Naive thymus-derived CD4-positive, alpha-beta T cell (primary cell): ENCODE data around the gene BCOR. TPM values are rescaled to one million over a fixed set of nuclear protein-coding genes. Genes with fewer than 3 reads are reported as not detected.

Experiments
- ATAC-seq: fragments of 150-1000 bp; cut with Tn5 transposase; 2 replicates; pipeline ENCODE4 v1.10.0; 2021; ENCODE audit warnings: mild to moderate bottlenecking, moderate library complexity
- CTCF ChIA-PET: fragments of 350-600 bp; sonication (Branson Sonifier 250); formaldehyde crosslinking; loops from one replicate; lab custom pipeline; 2021; ENCODE audit warnings: antibody characterized with exemption; lab: Charles Lee
- POLR2A ChIA-PET: fragments of 350-600 bp; sonication (Branson Sonifier 250); formaldehyde crosslinking; loops from one replicate; lab custom pipeline; 2021; ENCODE audit warnings: antibody characterized with exemption, inconsistent platforms; lab: Charles Lee
- DNase-seq, 9 donors: peaks; one replicate each; pipeline versions ENCODE4 v3.0.0 to v3.0.0-alpha.2; 2020 to 2022; ENCODE audit warnings: mixed read lengths in 1 of 9
- H3K27ac ChIP-seq: one replicate; pipeline ENCODE4 v1.7.0; 2013; ENCODE audit warnings: mild to moderate bottlenecking, low read depth, low read length, moderate library complexity
- H3K27me3 ChIP-seq, 2 donors: one replicate each; pipeline ENCODE4 v1.7.0; 2013; ENCODE audit warnings: low read length in 2 of 2, mild to moderate bottlenecking in 2 of 2, moderate library complexity in 2 of 2; ENCODE audit not compliant: control insufficient read depth in 2 of 2, insufficient read depth in 2 of 2
- H3K36me3 ChIP-seq, 3 experiments: 1 replicate in 2 of 3; 2 replicates in 1 of 3; pipeline ENCODE4 v1.7.0; 2013; ENCODE audit warnings: low read length in 3 of 3, mild to moderate bottlenecking in 3 of 3, moderate library complexity in 1 of 3; ENCODE audit not compliant: insufficient read depth in 3 of 3, control insufficient read depth in 2 of 3
- H3K4me1 ChIP-seq, 2 donors: one replicate each; pipeline ENCODE4 v1.7.0; 2013; ENCODE audit warnings: low read length in 2 of 2, mild to moderate bottlenecking in 2 of 2, moderate library complexity in 1 of 2; ENCODE audit not compliant: control insufficient read depth in 2 of 2, insufficient read depth in 2 of 2
- H3K4me3 ChIP-seq: 2 replicates; pipeline ENCODE4 v1.7.0; 2013; ENCODE audit warnings: mild to moderate bottlenecking, low read length
- H3K9me3 ChIP-seq, 3 experiments: 1 replicate in 2 of 3; 2 replicates in 1 of 3; pipeline ENCODE4 v1.7.0; 2013; ENCODE audit warnings: low read length in 3 of 3; ENCODE audit not compliant: control insufficient read depth in 2 of 3
- H3K27ac Mint-ChIP-seq, 9 donors: one replicate each; pipeline ENCODE4 v1.8.0; 2020 to 2022; ENCODE audit warnings: mixed read lengths in 9 of 9, mild to moderate bottlenecking in 8 of 9, moderate library complexity in 5 of 9, inconsistent platforms in 2 of 9
- H3K27me3 Mint-ChIP-seq, 5 donors: one replicate each; pipeline ENCODE4 v1.8.0; 2021 to 2022; ENCODE audit warnings: mixed read lengths in 5 of 5, mild to moderate bottlenecking in 1 of 5
- H3K36me3 Mint-ChIP-seq, 5 donors: one replicate each; pipeline ENCODE4 v1.8.0; 2020 to 2022; ENCODE audit warnings: mixed read lengths in 5 of 5, mild to moderate bottlenecking in 3 of 5, inconsistent platforms in 1 of 5
- H3K4me1 Mint-ChIP-seq, 7 donors: one replicate each; pipeline ENCODE4 v1.8.0; 2020 to 2022; ENCODE audit warnings: mixed read lengths in 7 of 7, mild to moderate bottlenecking in 3 of 7, inconsistent platforms in 1 of 7
- H3K4me3 Mint-ChIP-seq, 10 donors: one replicate each; pipeline ENCODE4 v1.8.0; 2020 to 2022; ENCODE audit warnings: mild to moderate bottlenecking in 10 of 10, mixed read lengths in 10 of 10, moderate library complexity in 6 of 10, inconsistent platforms in 2 of 10
- H3K9me3 Mint-ChIP-seq, 11 donors: one replicate each; pipeline ENCODE4 v1.8.0; 2020 to 2022; ENCODE audit warnings: mixed read lengths in 11 of 11, mild to moderate bottlenecking in 4 of 11, inconsistent platforms in 1 of 11, moderate library complexity in 1 of 11
- intact Hi-C, 2 donors: fragments of 100-400 bp; cut with micrococcal nuclease; formaldehyde crosslinking; loops; one replicate each; pipeline ENCODE4 v1.15.1; 2023
- polyA plus RNA-seq, 2 donors: library from polyadenylated mRNA; unstranded; fragments of 300-500 nt; fragmentation: Illumina TruSeq; gene quantifications; one replicate each; pipeline ENCODE4 v1.2.3, GENCODE V29; 2021
- total RNA-seq, 6 experiments: library from RNA in 5 of 6; stranded (reverse) in 5 of 6; gene quantifications; 1 replicate in 5 of 6; 2 replicates in 1 of 6; pipeline ENCODE4 v1.2.3 and lab custom pipeline; 2021 to 2026

The BCOR gene
- total and polyA plus RNA-seq, 7 experiments from 2014 or later: 3.8 to 55.2 (median 24.3) TPM

GRCh38 chrX:40050532-40050931 is 47.2 kb downstream of the BCOR start:
- ATAC-seq (no peak), DNase-seq (no peak)
- POLR2A ChIA-PET: no interaction called here
- Histone ChIP-seq H3K4me3 (no peak overlapping the region), H3K36me3 (peaks cover 20 to 68% (median 34%) of the 10 kb centered on the region in 3 experiments), H3K27me3 (no peaks in the 10 kb centered on the region), H3K27ac (no peak overlapping the region), H3K9me3 (peaks cover 0 to 18% (median 7%) of the 10 kb centered on the region in 3 experiments), H3K4me1 (no peaks in the 10 kb centered on the region)
- Mint-ChIP-seq H3K9me3 (peaks cover 0 to 62% (median 27%) of the 10 kb centered on the region in 11 donors), H3K36me3 (peaks cover 10 to 70% (median 64%) of the 10 kb centered on the region in 5 donors), H3K27ac (no peak overlapping the region), H3K4me1 (peaks cover 0 to 7% (median 0%) of the 10 kb centered on the region in 7 donors), H3K4me3 (no peak overlapping the region), H3K27me3 (no peaks in the 10 kb centered on the region)
- intact Hi-C loops: no loop called here
- CTCF ChIA-PET: no interaction called here

GRCh38 chrX:40049084-40049641 is 48.6 kb downstream of the BCOR start:
- H3K27me3 Mint-ChIP-seq: no peaks in the 10 kb centered on the region
- ATAC-seq: no peak
- POLR2A ChIA-PET: interaction anchor here (0.7 to 1.0 kb wide), 2 partner anchors 38 to 139 kb away, joined by 3 read pairs; no protein-coding TSS in a partner anchor

GRCh38 chrX:40047485-40047884 is 50.3 kb downstream of the BCOR start:
- no peak overlapping the region for H3K4me3 ChIP-seq
- POLR2A ChIA-PET: no interaction called here
- Mint-ChIP-seq H3K4me3 (no peak overlapping the region), H3K27ac (no peak overlapping the region), H3K27me3 (no peaks in the 10 kb centered on the region), H3K36me3 (peaks cover 7 to 49% (median 42%) of the 10 kb centered on the region in 5 donors), H3K4me1 (peaks cover 0 to under 1% (median 0%) of the 10 kb centered on the region in 7 donors), H3K9me3 (peaks cover 0 to 60% (median 21%) of the 10 kb centered on the region in 11 donors)
- H3K36me3 ChIP-seq: peaks cover 5 to 39% (median 18%) of the 10 kb centered on the region in 3 experiments
- CTCF ChIA-PET: no interaction called here
- no peak overlapping the region for H3K27ac ChIP-seq
- no peak for DNase-seq
- no peaks in the 10 kb centered on the region for H3K27me3 ChIP-seq
- no peaks in the 10 kb centered on the region for H3K4me1 ChIP-seq
- peaks cover 0 to 18% (median 7%) of the 10 kb centered on the region in 3 experiments for H3K9me3 ChIP-seq
- intact Hi-C loops: no loop called here
- no peak for ATAC-seq

More at GRCh38 chrX:40049084-40049641, 48.6 kb downstream of the BCOR start:
- H3K36me3 Mint-ChIP-seq: peaks cover 10 to 63% (median 57%) of the 10 kb centered on the region in 5 donors
- intact Hi-C loops: no loop called here
- peaks cover 20 to 54% (median 26%) of the 10 kb centered on the region in 3 experiments for H3K36me3 ChIP-seq
- H3K27ac ChIP-seq: no peak overlapping the region
- no peak overlapping the region for H3K27ac Mint-ChIP-seq
- H3K9me3 Mint-ChIP-seq: peaks cover 0 to 65% (median 27%) of the 10 kb centered on the region in 11 donors
- DNase-seq: no peak
- no peak overlapping the region for H3K4me3 ChIP-seq
- CTCF ChIA-PET: no interaction called here
- H3K4me1 ChIP-seq: no peaks in the 10 kb centered on the region
- no peaks in the 10 kb centered on the region for H3K27me3 ChIP-seq
- peaks cover 0 to 18% (median 7%) of the 10 kb centered on the region in 3 experiments for H3K9me3 ChIP-seq
- H3K4me3 Mint-ChIP-seq: no peak overlapping the region
- H3K4me1 Mint-ChIP-seq: peaks cover 0 to 2% (median 0%) of the 10 kb centered on the region in 7 donors

GRCh38 chrX:40043895-40044294 is 53.9 kb downstream of the BCOR start:
- Histone ChIP-seq H3K27me3 (no peaks in the 10 kb centered on the region), H3K4me1 (peaks cover 0 to 9% of the 10 kb centered on the region in 2 donors), H3K27ac (no peak overlapping the region), H3K4me3 (no peak overlapping the region), H3K36me3 (peaks cover 0 to 4% (median 0%) of the 10 kb centered on the region in 3 experiments), H3K9me3 (no peaks in the 10 kb centered on the region)
- peaks cover 0 to 25% (median 6%) of the 10 kb centered on the region in 11 donors for H3K9me3 Mint-ChIP-seq
- peaks cover 0 to 28% (median 15%) of the 10 kb centered on the region in 7 donors for H3K4me1 Mint-ChIP-seq
- H3K27me3 Mint-ChIP-seq: no peaks in the 10 kb centered on the region
- H3K27ac Mint-ChIP-seq: peak overlapping the region in 1 of 9 donors; percentile 7
- ChIA-PET POLR2A (interaction anchor here (0.6 kb wide), 1 partner anchor 227 kb away, joined by 4 read pairs; no protein-coding TSS in a partner anchor), CTCF (no interaction called here)
- DNase-seq: no peak
- H3K36me3 Mint-ChIP-seq: peaks cover 0 to 18% (median 8%) of the 10 kb centered on the region in 5 donors
- intact Hi-C loops: no loop called here
- ATAC-seq: no peak
- no peak overlapping the region for H3K4me3 Mint-ChIP-seq

- Histone ChIP-seq H3K4me3 (no peak overlapping the region), H3K27me3 (no peaks in the 10 kb centered on the region), H3K4me1 (peaks cover 0 to 9% of the 10 kb centered on the region in 2 donors), H3K27ac (no peak overlapping the region), H3K9me3 (no peaks in the 10 kb centered on the region), H3K36me3 (no peaks in the 10 kb centered on the region)
- CTCF ChIA-PET: no interaction called here
- Mint-ChIP-seq H3K36me3 (peaks cover 0 to 5% (median 0%) of the 10 kb centered on the region in 5 donors), H3K27me3 (no peaks in the 10 kb centered on the region), H3K27ac (no peak overlapping the region), H3K9me3 (peaks cover 0 to 15% (median 2%) of the 10 kb centered on the region in 11 donors), H3K4me3 (peak overlapping the region in 2 of 10 donors; percentile 13 to 28), H3K4me1 (peaks cover 0 to 28% (median 15%) of the 10 kb centered on the region in 7 donors)
- POLR2A ChIA-PET: interaction anchor here (0.9 kb wide), 1 partner anchor 21 kb away, joined by 3 read pairs; no protein-coding TSS in a partner anchor
- intact Hi-C loops: loop anchor here in 1 of 2 donors (2.0 kb wide), 1 partner anchor 15 kb away; no protein-coding TSS in a partner anchor
- no peak for DNase-seq
- peak; percentile 18 for ATAC-seq
These were observed 55.8 kb downstream of the BCOR start for GRCh38 chrX:40041915-40042314.

- intact Hi-C loops: loop anchor here in 1 of 2 donors (2.0 kb wide), 1 partner anchor 14 kb away; no protein-coding TSS in a partner anchor
These were observed 56.9 kb downstream of the BCOR start for GRCh38 chrX:40040686-40041461.

More at GRCh38 chrX:40040686-40041461, 56.9 kb downstream of the BCOR start:
- Mint-ChIP-seq H3K4me1 (peaks cover 0 to 28% (median 15%) of the 10 kb centered on the region in 7 donors), H3K4me3 (peak overlapping the region in 4 of 10 donors; percentile 0 to 70 (median 22)), H3K27ac (peak overlapping the region in 3 of 9 donors; percentile 43 to 73 (median 70)), H3K9me3 (peaks cover 0 to 9% (median 2%) of the 10 kb centered on the region in 11 donors), H3K27me3 (no peaks in the 10 kb centered on the region), H3K36me3 (peaks cover 0 to 5% (median 0%) of the 10 kb centered on the region in 5 donors)
- Histone ChIP-seq H3K36me3 (no peaks in the 10 kb centered on the region), H3K4me3 (no peak overlapping the region), H3K27me3 (no peaks in the 10 kb centered on the region), H3K9me3 (no peaks in the 10 kb centered on the region), H3K4me1 (peaks cover 0 to 9% of the 10 kb centered on the region in 2 donors), H3K27ac (no peak overlapping the region)
- CTCF ChIA-PET: no interaction called here
- ATAC-seq: no peak
- no peak for DNase-seq
- POLR2A ChIA-PET: interaction anchor here (0.9 kb wide), 1 partner anchor 20 kb away, joined by 3 read pairs; no protein-coding TSS in a partner anchor
